ENCODE data around the gene GNG14.

GNG14 gene

GRCh38 chr19:12705654-12706331 lies 18.0 kb downstream of the GNG14 start:
- H3K4me2 ChIP-seq (ENCODE audit: low read length): no peak overlapping the region
- H4K20me1 ChIP-seq (ENCODE audit: insufficient read depth, low read length): no peaks in the 10 kb centered on the region
- no peaks in the 10 kb centered on the region for H3K27me3 ChIP-seq (ENCODE audit: insufficient read depth, low read length)
- peaks cover 95% of the 10 kb centered on the region for H3K36me3 ChIP-seq (ENCODE audit: insufficient read depth, low read length)
- H3F3A ChIP-seq (ENCODE audit: insufficient read depth, low read length): no peaks in the 10 kb centered on the region
- H3K9me3 ChIP-seq (ENCODE audit: low read length): no peaks in the 10 kb centered on the region
- H2AFZ ChIP-seq (ENCODE audit: low read length): no peak overlapping the region
- no peak for TF ChIP-seq CTCF (IDR thresholded peaks at IDR 0.05; ENCODE audit: low read length)
- no peak for TF ChIP-seq EZH2 (IDR thresholded peaks at IDR 0.05; ENCODE audit: borderline replicate concordance, low read length)
- no peak overlapping the region for H3K9ac ChIP-seq (ENCODE audit: low read length)
- H3K9me2 ChIP-seq (ENCODE audit: low read depth, low read length): no peaks in the 10 kb centered on the region
- H3K4me3 ChIP-seq (ENCODE audit: low read depth, low read length, poor library complexity, severe bottlenecking): no peak overlapping the region
- H3K4me1 ChIP-seq (ENCODE audit: insufficient read depth, low read length, severe bottlenecking): no peaks in the 10 kb centered on the region
- H3K79me2 ChIP-seq (ENCODE audit: insufficient read depth, low read length): no peaks in the 10 kb centered on the region
- no peak overlapping the region for H3K27ac ChIP-seq (ENCODE audit: low read depth, low read length, poor library complexity, severe bottlenecking)

- H3F3A ChIP-seq (ENCODE audit: insufficient read depth, low read length): no peaks in the 10 kb centered on the region
- H3K9me3 ChIP-seq (ENCODE audit: low read length): no peaks in the 10 kb centered on the region
- peaks cover 95% of the 10 kb centered on the region for H3K36me3 ChIP-seq (ENCODE audit: insufficient read depth, low read length)
- no peak for TF ChIP-seq EZH2 (IDR thresholded peaks at IDR 0.05; ENCODE audit: borderline replicate concordance, low read length)
- no peak for TF ChIP-seq CTCF (IDR thresholded peaks at IDR 0.05; ENCODE audit: low read length)
- H3K27ac ChIP-seq (ENCODE audit: low read depth, low read length, poor library complexity, severe bottlenecking): no peak overlapping the region
- no peaks in the 10 kb centered on the region for H3K27me3 ChIP-seq (ENCODE audit: insufficient read depth, low read length)
- H3K9me2 ChIP-seq (ENCODE audit: low read depth, low read length): no peaks in the 10 kb centered on the region
- no peaks in the 10 kb centered on the region for H3K4me1 ChIP-seq (ENCODE audit: insufficient read depth, low read length, severe bottlenecking)
- H3K4me2 ChIP-seq (ENCODE audit: low read length): no peak overlapping the region
- no peak overlapping the region for H2AFZ ChIP-seq (ENCODE audit: low read length)
- H3K9ac ChIP-seq (ENCODE audit: low read length): no peak overlapping the region
- no peak overlapping the region for H3K4me3 ChIP-seq (ENCODE audit: low read depth, low read length, poor library complexity, severe bottlenecking)
- no peaks in the 10 kb centered on the region for H4K20me1 ChIP-seq (ENCODE audit: insufficient read depth, low read length)
- H3K79me2 ChIP-seq (ENCODE audit: insufficient read depth, low read length): no peaks in the 10 kb centered on the region
Measured at GRCh38 chr19:12706332-12706718, 18.5 kb downstream of the GNG14 start.

- Histone ChIP-seq H3K4me2 (ENCODE audit: low read length) (no peak overlapping the region), H3F3A (ENCODE audit: insufficient read depth, low read length) (no peaks in the 10 kb centered on the region), H3K36me3 (ENCODE audit: insufficient read depth, low read length) (peaks cover 90% of the 10 kb centered on the region), H3K79me2 (ENCODE audit: insufficient read depth, low read length) (no peaks in the 10 kb centered on the region), H3K9me3 (ENCODE audit: low read length) (no peaks in the 10 kb centered on the region), H2AFZ (ENCODE audit: low read length) (no peak overlapping the region), H3K27ac (ENCODE audit: low read depth, low read length, poor library complexity, severe bottlenecking) (no peak overlapping the region), H3K4me1 (ENCODE audit: insufficient read depth, low read length, severe bottlenecking) (no peaks in the 10 kb centered on the region), H4K20me1 (ENCODE audit: insufficient read depth, low read length) (no peaks in the 10 kb centered on the region), H3K4me3 (ENCODE audit: low read depth, low read length, poor library complexity, severe bottlenecking) (no peak overlapping the region), H3K27me3 (ENCODE audit: insufficient read depth, low read length) (no peaks in the 10 kb centered on the region), H3K9ac (ENCODE audit: low read length) (no peak overlapping the region), H3K9me2 (ENCODE audit: low read depth, low read length) (no peaks in the 10 kb centered on the region)
- TF ChIP-seq EZH2 (IDR thresholded peaks at IDR 0.05; ENCODE audit: borderline replicate concordance, low read length) (no peak), CTCF (IDR thresholded peaks at IDR 0.05; ENCODE audit: low read length) (no peak)
Measured at GRCh38 chr19:12708641-12709040, 20.8 kb downstream of the GNG14 start.

Measured in OCI-LY1 (cell line).